ENCODE results near the gene RCL1.
"Not testable (repeated sequence)": the region's sequence is repeated elsewhere in the genome, so short reads cannot be mapped to it uniquely, and the experiment has no call there.

The RCL1 gene, protein sequence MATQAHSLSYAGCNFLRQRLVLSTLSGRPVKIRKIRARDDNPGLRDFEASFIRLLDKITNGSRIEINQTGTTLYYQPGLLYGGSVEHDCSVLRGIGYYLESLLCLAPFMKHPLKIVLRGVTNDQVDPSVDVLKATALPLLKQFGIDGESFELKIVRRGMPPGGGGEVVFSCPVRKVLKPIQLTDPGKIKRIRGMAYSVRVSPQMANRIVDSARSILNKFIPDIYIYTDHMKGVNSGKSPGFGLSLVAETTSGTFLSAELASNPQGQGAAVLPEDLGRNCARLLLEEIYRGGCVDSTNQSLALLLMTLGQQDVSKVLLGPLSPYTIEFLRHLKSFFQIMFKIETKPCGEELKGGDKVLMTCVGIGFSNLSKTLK

DNA sequence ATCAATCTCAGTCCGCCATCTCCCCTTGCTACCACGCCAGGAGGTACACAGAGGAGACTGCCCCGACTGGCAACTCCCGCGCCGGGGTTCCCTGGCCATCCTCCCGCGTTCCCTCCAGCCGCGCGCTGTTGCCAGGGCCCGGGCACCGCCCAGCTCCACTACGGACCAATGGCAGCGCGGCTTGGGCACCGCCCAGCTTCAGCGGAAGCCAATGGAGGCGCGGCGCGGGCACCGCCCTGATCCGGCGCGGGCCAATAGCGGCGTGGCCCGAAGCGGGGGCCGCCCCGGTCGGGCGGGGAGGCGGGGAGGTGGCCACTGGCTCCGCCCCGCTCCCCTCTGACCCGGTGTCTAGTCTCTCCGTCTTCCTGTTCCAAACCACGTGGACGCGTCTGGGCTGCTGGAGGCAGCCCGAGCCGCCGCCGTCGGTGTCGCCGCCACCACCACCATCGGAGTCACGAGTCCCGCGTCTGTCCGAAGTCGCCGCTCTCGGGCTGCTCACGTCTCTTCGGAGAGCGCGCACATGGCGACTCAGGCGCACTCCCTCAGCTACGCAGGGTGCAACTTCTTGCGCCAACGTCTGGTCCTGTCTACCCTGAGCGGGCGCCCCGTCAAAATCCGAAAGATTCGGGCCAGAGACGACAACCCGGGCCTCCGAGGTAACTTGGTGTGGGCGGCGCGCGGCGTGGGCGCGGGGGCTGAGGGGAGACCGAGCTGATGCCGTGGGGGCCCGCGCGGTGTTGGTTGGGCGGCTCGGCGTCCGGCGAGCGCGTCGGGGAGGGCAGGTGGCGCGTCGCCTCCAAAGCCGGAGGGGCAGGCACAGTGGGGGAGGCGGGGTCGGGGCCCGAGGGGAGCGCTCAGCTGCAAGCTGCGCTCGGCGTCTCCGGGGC, at the start of gene RCL1:
Gene RCL1 (plus strand): TSS at position 373 of the 887 bp plus-strand sequence. CDS start 148 bp downstream, at position 521.
- DNase-seq, result peak; percentile 68 to 99 (median 96)

DNA sequence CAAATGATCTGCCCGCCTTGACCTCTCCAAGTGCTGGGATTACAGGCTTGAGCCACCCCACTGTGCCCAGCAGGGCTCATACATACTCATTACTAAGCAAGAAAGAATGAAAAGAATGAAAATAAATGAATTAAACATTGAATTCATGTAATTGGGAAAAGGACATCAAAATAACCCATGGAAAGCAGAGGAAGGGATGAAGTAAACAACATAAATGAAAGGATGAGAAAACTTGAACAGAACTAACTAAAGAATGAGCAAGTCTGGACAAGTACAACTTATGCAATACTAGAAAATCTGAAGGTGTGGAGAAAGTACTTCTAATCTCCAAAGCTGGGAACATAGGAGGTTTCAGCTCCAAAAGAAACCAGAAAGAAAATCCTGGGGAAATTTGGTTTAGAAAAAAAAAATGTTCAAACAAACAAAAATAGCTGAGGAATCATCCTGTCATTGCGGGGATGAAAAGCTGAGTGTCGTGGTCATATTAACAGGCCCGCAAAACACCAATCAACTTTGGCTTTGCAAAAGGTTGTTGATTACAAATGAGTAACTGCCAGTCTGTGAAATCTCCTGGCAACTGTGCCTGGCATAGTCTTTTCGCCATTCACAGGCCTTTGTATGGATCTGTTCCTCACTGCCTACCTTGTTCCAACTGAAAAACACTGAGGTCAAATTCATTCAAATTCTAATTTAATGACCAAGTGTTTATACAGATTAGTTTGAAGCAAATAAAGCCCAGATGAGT, 49.4 kb upstream of the RCL1 start:
- DNase-seq, result peak in 1 of 56 donors; percentile 13

DNA sequence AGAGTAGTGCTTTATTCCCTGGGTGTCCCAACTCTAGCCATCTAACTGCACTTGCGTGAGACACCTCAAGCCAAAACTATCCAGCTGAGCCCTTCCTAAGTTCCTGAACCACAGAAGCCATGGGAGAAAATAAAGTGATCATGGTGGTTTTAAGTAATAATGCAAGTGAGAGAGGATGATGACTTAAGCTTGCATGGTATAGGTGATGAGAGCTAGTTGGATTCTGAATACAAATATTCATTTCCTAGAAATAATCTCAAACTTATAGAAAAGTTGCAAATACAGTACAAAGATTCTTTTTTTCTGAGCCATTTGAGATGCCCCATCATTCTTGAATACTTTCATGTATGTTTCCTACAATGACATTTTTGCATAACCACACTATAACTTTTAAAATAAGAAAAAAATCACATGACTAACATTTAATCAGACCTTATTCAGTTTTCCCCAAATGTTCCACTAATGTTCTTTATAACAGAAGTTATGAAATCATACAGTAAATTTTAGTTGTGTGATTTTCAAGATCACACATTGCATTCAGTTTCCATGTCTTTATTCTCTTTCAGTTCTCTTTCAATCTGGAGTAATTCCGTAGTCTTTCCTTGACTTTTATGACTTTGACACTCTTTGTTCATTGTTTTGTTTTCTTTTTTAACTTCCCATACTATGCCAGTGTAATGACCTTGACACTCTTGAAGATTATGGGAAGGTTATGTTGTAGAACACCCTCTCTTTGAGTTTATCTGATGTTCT, 46.3 kb upstream of the RCL1 start:
- no peak for DNase-seq

DNA sequence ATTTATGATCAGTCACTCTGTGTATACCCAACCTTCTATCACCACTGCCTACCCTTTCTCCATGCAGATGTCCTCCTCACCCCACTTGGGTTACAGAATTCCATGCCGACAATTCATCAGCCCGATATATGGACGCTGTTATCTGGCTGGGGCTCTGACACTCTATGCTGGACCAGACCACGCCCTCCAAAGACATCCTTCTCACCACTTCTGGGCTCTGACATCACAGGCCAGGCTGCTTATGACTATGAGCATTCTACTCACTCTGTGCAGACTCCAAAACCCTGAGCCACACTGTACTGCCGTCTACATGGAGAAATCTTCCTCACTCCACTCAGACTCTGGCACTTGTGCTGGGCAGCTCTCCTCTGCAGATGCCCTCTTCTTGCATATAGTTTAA, 44.1 kb upstream of the RCL1 start:
- no peak for DNase-seq

DNA sequence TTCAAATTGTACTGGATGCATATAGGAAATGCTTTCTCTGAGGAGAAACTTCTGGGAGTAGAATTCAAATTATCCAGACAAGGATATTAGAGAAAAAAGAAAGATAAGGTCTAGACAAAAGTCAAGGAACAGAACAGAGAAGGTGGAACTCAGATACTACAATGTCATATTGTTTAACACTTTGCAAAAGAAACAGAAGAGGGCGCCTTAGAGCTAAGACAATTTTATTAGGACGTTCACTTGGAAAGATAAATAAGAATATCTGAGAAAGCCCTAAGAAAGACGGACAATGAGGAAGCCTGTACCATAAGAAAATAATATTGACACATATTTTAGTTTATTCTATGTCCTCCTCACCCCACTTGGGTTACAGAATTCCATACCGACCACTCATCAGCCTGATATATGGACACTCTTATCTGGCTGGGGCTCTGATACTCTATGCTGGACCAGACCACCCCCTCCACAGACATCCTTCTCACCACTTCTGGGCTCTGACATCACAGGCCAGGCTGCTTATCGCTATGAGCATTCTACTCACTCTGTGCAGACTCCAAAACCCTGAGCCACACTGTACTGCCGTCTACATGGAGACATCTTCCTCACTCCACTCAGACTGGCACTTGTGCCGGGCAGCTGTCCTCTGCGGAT, 42.6 kb upstream of the RCL1 start:
- DNase-seq, result no peak

DNA sequence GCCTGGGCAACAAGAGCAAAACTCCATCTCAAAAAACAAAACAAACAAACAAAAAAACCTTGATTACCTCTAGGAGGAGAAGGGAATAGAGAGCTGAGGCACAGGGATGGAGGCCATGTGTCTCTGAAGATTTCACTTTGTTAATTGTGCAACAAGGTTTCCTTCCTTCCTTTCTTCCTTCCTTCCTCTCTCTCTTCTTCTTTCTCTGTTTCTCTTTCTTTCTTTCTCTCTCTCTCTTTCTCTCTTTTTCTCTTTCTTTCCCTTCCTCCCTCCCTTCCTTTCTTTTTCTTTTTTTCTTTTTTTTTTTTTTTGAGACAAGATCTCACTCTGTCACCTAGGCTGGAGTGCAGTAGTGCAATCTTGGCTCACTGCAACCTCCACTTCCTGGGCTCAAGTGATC, 38.2 kb upstream of the RCL1 start:
- DNase-seq, result not testable (repeated sequence)

DNA sequence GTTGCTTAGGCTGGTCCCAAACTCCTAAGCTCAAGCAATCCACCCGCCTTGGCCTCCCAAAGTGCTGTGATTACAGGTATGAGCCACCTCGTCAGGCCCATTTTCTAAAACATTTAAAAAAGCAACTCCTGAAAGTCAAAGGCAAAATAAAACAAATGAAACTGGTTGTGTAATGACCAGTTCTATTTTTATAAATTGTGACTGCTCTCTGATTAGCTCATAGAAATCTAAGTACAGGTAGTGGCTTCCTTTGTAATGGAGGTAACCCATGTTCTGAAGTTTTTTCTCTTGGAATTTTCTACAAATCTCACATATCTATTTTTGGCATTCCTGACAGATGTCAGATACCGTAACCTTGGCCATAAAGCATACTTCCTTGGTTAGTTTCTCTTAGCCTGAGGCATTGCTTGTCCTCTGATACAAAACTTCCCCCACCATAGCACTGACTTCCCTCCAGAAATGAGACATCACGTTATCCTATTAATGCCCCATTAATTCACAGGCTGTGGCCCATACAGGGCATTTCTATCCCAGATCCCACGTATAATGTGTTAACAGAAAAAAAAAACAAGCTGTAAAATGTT, 37.6 kb upstream of the RCL1 start:
- DNase-seq, result no peak

DNA sequence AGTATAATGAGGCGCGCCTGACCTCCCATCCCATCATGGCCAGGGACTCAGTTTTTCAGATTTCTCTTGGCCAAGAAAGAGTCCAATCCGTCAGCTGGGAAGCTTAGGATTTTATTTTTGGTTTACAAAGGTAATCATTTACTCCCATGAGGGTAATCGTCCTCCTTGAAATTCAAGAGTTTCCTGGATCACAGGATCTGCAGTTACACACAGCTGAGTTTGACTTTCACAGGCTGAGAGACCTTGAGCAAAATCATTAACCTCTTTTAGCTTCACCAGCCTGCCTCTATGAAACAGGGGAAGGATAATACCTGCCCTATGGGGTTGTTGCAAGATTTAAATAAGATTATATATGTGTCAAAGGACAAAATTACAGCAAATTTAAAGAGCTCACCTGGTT, 36.3 kb upstream of the RCL1 start:
- DNase-seq, result no peak

DNA sequence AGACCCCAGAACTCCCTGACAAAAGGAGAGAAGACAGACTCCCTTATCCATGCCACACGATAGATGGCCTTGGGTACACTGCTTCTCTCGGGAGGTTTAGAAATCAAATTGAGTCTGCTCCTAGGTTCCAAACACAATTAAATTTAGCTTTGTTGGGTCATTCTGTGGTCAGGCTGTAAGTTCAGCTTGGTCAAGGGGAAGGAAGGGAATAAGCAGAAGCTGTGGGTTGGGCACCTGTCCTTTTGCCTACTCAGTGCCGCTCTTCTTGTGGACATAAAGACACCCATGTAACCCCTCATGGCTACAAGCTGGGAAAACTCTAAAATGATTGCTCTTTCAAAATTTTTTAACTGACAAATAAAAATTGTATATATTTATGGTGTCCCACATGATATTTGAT, 32.6 kb upstream of the RCL1 start:
- DNase-seq, result peak in 4 of 56 donors; percentile 4 to 9 (median 6)

DNA sequence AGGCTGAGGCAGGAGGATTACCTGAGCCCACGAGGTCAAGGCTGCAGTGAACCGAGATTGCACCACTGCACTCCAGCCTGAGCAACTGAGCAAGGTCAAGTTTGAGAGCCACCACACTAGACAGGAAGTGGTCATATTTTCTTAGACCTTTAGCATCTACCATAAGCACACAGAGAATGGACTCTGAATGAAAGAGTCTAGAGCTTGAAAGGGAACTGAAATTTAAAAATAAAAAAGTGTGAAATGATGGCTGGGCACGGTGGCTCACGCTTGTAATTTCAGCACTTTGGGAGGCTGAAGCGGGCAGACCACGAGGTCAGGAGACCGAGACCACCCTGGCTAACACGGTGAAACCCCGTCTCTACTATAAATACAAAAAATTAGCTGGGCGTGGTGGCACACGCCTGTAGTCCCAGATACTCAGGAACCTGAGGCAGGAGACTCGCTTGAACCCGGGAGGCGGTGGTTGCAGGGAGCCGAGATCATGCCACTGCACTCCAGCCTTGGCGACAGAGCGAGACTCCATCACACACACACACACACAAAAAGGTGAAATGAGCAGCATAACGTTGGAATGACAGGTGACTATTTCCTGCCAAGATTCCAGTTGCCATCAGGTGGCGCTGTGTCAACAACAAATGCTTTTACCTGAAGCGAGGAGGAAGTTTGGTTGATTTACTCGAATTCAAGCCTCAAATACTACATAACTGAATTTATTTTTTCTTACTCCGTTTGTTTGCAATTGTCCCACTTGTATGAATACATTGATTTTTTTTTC, 30.4 kb upstream of the RCL1 start:
- DNase-seq, result peak in 45 of 56 donors; percentile 4 to 85 (median 30)

DNA sequence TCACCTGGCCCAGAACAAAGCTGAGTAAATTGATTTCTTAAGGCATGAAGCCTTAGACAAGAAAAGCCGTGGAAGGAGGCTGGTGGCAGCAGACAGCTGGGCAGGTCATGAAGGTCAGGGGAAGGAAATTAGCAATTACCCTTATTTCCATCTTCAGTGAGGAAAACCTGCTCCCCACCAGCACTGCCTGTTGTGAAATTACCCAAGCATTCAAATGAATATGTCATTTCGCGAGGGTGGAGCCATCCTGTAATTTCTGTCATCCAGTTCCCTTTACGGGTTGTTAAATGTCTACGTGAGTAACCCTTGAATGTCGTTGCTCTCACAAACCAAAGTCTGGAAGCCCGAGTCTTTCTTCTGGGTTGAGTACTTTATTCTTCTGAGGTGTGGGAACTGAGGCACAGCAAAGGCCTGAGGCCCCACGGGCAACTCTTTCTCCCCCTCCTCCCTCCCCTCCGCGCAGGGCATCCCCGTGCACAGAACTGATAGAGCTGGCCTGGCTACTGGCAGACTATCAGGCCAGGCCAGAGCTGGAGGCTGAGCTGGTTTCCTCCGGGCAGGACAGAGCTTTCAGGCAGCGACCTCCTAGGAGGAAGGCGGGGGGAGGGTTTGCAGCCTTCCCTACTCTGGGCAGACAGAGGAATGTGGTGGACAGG, 29.7 kb upstream of the RCL1 start:
- DNase-seq, result no peak

DNA sequence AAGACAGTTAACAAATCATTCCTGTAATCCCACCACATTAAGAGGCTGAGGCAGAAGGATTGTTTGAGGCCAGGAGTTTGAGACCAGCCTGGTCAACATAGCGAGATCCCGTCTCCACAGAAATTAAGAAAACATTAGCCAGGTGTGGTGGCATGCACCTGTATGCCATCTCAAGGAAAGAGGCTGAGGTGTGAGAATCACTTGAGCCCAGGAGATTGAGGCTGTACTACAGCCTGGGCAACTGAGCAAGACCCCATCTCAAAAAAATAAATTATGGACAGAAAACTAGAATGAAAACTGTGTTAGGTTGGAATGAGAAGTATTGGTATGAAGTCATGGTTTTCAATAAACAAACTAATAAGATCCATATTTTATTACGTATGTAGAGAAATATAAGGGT, 28.7 kb upstream of the RCL1 start:
- DNase-seq, result no peak

DNA sequence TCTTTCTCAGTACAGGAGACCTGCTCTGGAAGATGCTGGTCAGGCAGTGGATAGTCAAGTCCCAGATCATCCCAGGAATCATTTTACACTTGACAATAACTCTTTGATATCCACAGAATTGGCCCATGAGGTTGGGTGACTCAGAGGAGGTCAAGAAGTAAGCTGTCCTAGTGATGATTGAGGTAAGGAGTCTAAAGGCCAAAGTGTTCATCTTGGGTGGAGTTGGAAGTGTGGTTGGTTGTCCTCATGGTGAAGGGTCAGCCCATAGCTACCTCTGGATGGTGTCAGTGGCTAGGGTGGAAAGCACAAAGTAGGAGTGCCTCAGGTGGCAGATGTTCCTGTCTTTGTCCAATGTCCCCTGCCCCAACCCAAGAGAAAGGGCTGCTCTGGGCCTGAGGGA, 24.1 kb upstream of the RCL1 start:
- no peak for DNase-seq

DNA sequence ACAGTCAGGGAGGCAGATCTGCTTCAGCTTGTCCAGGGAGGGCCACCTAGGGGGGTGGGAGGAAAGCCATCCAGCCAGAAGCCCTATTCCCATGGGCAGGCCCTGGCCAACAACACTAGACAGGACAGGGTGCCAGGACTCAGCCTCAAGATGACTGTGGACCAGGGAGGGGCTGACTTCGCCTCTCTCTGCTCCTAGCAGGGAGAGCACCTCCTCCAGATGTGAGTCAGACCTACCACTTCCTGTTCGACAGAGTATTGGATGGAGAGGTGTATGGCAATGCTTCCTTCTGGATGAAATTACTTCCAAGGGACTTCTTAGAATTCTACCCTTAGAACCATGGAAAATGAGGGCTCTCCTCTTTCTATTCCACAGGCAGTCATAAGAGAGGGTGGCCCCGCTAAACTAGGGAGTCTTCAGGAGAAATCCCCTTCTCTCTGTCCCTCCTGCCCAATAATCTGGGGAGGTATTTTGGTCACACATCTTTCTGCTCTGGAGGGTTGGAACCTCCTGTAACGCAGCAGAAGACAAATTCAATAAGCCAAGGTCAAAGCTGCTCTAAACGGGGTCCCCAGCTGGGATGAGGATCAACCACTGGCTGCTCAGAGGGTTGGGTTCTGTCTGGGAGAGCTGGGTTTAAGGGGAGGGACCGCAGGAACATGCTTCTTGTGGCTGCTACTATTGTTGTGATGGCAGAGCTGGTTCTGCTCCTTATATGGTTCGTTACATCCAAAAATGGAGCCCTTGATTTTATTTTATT, 23.2 kb upstream of the RCL1 start:
- DNase-seq, result no peak

DNA sequence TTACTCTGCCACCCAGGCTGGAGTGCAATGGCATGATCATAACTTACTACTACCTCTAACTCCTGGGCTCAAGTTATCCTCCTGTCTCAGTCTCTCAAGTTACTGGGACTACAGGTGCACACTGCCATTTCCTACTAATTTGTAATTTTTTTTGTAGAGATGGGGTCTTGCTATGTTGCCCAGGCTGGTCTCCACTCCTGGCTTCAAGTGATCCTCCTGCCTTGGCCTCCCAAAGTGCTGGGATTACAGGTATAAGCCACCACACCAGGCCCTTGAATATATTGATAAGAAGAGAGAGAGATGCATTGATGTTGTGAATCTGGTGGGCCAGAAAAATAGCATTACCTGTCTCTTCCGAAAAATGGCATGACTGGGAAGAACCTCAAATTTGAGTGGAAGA, 21.0 kb upstream of the RCL1 start:
- DNase-seq, result no peak

DNA sequence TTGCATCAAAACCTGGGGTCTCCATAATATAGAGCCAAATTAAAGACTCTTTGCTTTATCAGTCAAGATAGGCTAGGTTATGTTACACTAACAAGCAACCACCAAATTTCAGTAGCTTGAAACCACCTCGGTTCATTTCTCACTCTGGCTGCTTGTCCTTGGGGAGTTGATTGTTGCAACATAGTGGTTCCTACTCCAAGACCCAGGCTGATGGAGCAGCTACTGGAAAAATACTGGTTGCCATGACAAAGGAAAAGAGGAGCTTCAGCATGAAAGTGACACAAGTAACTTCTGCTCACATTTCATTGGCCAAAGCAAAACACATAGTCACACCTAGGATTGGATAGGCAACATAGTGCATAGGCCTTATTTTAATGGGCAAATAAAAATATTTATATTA, 18.5 kb upstream of the RCL1 start:
- DNase-seq, result no peak

DNA sequence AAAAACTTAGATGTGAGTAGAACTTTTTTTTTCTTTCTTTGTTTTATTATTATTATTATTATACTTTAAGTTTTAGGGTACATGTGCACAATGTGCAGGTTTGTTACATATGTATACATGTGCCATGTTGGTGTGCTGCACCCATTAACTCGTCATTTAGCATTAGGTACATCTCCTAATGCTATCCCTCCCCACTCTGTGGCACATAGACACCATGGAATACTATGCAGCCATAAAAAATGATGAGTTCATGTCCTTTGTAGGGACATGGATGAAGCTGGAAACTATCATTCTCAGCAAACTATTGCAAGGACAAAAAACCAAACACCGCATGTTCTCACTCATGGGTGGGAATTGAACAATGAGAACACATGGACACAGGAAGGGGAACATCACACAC, 17.8 kb upstream of the RCL1 start:
- not testable (repeated sequence) for DNase-seq

DNA sequence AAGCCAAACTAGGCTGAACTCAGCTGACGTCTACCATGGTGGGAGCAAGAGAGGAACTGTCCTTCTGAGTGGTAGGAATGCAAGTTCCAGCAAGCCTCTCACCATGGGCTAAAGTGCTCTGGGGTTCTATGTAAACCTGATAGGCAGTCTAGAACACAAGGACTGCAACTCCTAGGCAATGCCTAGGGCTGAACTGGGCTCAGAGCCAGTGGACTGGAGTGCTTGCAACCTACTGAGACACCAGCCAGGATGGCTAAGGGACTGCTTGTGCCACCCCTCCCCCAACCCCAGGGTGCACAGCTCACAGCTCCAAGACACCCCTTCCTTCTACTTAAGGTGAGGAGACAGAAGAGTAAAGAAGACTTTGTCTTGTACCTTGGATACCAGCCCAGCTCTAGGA, 12.1 kb upstream of the RCL1 start:
- no peak for DNase-seq
